HuH-7.5 (cell line): ENCODE measurements around the gene FIGNL2.

Experiments used
- DNase-seq: peaks from one replicate; pipeline ENCODE4 v3.0.0; 2011; ENCODE audit warnings: low spot score

Gene FIGNL2

DNA sequence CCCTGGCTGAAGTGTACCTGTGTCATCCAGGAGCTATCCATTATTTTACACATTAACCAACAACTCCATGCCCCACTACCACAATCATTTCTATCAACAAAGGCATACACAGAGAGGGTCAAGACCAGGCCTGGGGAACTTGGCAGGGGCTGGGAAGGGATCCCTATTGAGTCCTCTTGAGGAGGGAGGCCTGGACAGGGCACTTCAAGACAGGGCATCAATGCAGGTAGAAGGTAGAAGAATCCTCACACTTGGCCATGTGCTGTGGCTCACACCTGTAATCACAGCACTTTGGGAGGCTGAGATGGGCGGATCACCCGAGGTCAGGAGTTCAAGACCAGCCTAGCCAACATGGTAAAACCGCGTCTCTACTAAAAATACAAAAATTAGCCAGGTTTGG, 26.0 kb upstream of the FIGNL2 start:
- no peak for DNase-seq

DNA sequence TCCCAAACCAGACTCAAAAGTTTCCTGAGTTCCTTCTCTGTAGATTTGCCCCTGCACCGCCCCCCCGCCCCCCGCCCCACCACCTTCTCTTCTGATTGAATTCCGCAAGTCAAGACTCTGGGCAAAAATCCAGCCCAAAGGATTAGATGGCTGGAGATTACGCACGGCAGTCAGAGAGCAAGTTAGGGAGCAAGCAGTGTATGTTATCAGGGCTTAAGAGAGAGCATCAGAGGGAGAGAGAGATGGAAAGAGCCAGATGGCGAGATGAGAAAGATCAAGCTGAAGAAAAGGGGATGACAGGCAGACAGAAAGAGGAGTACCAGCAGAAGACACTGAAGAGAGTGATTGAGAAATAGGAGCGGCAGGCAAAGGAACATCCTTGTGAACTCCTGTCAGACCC, 25.5 kb upstream of the FIGNL2 start:
- no peak for DNase-seq

DNA sequence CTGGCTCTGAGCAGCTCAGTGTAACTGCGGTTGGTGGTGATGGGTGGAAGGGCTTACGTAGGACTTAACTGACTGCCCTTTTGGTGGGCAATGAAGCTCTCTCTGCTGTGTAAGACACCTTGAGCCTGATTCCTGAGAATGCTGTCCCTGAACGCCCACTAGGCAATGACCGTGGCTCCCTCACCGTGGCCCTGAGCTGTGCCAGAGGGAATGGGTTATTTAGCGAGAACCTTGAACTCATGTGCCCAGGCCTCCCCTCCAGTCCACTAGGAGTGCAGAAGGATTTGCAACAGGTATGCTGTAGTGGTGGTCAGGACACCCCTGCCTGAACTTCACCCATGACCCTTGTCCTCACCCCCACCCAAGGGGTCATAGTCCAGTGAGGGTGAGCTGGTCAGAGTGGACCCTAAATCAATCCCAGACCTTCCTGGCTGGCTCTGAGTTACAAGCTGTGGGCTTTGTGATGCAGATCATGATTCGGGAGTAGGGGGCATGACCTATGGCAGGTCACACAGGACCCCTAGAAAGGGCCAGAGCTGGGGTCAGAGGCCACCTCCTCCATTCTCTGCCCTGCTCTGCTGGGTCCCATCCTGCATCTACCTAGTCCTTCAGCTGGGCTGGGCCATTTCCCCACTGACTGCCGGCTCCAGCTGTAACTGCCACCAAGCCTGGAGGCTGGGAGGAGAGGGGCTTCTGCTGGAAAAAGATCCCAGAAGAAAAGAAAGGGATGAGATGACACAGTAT, 24.9 kb upstream of the FIGNL2 start:
- DNase-seq: no peak

DNA sequence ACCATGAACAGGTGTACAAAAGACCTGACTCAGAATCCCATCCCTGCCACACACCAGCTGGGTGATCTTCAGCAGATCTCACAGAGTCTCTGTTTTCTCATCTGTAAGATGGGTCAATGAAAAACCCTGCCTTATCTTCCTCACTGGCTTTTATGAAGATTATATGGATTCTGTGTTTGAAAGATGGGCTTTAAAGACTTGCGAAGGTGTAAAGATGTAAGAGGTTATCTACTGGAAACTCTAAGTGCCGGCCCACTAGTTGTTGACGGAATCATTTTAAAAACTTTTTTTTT, 24.1 kb upstream of the FIGNL2 start:
- no peak for DNase-seq

DNA sequence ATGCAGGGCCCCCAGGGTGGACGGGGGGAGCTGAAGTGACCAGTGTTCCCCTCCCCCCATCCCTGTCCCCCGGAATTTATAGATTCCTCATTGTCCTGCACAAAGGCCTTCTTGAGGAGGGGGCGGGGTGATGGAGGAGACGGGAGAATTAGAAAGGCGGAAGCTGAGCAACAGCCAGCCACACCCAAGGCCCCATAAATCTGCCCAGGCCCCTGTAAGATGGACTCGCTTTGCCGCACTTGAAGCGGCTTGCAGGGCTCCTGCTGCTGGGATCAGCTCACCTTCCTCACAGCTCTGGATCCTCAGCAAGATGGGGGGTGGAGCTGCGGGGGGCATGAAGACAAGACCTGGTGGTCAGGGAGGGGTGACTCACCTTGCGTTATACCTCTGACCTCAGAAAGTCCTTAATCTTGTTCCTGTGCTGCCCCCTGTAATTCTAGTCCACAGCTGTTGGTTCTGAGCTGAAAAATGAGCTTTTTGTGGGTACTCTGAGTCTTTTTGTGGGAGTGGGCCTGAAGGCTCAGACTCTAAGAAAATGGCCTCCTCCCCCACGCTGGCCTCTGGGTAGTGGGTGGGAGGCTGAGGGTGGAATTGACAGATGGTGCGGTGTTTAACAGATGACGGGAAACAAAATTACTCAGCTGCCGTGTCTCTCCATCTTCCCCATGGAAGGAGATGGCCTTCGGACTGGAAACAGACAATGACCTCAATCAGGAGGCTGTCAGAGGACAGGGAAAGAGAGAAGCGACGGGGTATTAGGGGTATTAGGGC, 23.6 kb upstream of the FIGNL2 start:
- no peak for DNase-seq

DNA sequence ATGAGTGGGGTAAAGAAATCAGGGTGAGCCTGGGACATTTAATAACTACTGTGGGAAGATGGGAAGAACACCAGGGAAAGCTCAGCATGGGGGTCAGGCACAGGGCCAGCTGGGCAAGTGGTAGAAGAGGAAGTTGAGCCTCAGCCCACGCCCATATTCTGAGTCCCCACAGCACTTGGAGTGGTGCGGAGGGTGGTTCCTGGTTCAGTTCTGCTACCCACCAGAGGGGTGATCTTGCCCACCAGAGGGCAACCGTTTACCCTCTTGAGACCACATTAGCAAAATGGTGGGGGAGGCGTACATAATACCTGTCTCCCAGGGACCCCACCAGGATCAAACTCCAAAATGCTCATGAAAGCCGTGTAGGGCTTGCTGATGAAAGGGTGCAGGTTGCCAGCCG, 22.6 kb upstream of the FIGNL2 start:
- no peak for DNase-seq

DNA sequence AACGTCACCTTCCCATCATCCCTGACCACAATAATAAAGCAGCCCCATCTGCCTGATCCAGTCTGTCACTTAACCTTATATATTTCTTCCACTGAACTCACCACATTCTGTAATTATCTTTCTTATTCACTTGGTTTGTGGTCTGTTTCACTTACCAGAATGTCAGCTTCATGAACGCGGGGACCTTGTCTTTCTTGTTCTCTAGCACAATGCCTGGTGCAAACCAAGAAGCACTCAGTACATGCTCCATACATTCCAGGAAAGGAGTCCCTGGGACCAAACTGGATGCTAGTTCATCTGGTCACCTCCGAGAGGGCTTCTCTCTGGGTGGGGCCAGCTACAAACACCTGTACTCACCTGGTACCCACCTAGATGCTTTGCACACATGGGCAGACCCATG, 22.0 kb upstream of the FIGNL2 start:
- DNase-seq: no peak

DNA sequence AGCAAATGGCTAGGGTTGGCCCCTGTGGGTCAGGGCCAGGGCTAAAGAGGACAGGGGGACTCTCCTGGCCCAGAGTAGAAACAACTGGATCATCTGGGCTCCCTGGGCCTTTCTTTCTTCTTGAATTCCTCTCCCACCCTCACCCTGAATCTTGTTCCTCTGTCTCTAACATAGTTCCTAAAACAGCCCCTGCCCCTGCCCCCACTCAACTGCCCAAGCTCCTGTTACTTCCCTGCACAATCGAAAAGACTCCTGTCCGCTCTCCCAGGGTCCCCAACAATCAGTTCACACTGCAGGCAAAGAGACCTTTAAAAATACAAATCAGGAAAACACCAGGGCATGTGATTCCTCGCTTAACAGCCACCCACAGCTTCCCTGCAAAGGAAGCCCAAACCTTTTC, 21.4 kb upstream of the FIGNL2 start:
- no peak for DNase-seq

DNA sequence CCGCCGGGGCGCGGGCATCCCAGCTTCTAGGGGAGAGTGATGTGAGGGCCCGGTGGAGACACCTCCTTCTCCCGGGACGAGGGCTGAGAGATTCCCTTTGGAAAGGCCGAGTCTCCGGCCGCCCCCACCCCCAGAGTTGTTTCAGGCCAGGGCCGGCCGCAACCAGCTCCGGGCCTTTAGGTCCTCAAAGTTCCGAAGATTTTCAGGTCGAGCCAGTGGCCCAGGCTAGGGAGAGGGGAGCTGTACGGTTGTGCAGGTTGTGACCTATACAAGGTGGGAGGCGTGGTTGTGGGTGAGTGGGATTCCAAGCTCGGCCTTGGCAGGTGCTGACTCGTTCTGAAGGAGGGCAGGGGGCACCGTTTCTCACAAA, 21.0 kb upstream of the FIGNL2 start:
- no peak for DNase-seq

DNA sequence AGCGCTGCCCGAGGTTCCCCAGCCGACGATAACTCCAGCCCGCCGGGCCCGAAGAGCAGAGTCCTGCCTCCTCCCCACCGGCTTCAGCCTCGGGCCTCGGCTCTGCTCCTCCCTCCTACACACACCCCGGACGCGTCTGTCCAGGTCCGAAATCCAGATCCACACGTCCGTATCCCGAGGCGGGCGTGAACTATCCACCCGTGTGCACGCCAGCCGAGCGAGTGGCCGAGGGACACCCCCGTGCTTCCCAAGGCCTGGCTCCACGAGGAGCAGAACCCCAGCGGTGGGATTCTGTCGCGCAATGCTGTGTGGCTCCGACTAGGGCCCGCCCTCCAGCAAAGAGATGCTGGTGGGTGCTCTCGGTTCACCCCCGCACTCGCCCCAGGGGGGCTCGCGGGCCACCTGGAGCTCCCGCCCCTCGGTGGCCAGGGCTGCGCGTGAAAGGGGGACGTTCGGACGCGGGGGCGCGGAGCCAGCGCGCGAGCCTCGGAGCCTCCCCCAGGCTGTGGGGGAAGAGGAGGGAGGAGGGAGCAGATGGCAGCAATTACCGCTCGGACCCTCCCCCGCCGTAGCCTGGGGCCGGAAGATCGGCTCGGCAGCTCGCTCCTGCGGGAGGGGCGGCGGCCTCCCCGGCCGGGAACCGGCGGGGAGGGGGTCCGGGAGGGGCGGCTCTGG, 20.4 kb upstream of the FIGNL2 start:
- peak; percentile 76 for DNase-seq

DNA sequence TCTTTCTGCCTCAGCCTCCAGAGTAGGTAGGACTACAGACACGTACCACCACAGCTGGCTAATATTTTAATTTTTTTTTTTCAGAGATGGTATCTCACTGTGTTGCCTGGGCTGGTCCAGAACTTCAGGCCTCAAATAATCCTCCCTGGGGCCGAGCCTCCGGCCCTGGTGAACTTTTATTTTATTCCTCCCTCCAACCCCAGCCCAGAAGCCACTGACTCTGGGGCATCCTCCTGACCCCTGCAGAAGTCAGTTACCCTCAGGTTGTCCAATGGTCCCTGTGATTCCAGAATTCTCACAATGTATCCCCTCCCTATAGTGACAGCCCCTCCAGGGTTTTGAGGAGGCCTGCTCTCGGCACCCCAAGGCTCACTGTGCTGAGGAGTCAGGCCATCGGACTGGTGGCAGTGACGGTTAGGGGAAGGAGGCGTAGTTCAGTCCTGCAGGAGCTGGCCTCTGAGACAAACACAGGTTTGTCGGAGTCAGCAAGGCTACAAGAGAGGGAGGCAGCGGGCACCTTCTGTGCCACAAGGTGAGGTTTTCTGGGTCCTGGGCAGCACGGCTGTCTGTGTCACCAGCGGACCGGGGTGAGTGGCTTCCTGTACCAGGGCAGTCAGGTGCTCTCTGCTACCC, 19.4 kb upstream of the FIGNL2 start:
- DNase-seq: no peak

DNA sequence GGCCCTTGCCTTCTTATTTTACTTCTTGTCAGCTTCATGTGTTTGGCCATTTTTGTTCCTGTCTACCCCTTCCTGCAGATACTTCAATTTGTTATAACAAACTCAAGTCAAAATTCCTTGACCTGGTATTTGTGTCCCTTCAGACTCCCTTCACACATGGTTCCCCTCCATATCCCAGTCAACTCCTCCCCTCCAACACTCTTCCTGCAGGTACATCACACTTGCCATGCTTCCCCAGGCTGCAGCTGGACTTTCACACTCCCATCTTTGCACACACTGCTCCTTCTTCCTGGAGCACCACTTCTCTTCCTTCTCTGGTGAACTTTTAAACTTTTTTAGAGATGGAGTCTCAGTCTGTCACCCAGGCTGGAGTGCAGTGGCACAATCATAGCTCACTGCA, 18.9 kb upstream of the FIGNL2 start:
- no peak for DNase-seq

DNA sequence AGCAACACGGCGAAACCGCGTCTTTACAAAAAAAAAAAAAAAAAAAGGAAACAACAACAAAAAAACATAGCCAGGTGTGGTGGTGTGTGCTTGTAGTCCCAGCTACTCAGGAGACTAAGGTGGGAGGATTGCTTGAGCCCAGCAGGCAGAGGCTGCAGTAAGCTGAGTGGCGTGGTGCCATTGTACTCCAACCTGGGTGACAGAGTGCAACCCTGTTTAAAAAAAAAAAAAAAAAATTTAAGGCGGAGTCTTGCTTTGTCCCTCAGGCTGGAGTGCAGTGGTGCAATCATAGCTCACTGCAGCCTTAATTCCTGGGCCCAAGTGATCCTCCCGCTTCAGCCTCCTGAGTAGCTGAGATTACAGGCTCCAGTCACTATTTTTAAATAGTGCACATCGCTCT, 18.2 kb upstream of the FIGNL2 start:
- DNase-seq: no peak

DNA sequence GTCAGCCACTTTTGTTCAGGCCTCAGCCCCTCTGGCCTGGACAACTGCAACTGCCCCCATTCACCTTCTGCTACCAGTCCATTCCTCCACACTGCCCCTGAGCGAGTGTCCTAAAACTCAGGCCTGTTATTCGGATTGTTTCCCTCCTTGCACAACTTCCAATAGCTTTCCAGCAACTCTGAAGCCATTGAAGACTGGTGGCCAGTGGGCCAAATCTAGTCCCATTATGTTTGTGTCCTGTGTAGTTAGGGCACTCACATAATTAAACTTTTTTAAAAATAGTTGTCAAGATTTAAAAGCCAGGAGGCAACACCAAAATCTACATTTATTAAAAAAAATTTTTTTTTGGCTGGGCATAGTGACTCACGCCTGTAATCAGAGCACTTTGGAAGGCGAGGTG, 17.8 kb upstream of the FIGNL2 start:
- no peak for DNase-seq

DNA sequence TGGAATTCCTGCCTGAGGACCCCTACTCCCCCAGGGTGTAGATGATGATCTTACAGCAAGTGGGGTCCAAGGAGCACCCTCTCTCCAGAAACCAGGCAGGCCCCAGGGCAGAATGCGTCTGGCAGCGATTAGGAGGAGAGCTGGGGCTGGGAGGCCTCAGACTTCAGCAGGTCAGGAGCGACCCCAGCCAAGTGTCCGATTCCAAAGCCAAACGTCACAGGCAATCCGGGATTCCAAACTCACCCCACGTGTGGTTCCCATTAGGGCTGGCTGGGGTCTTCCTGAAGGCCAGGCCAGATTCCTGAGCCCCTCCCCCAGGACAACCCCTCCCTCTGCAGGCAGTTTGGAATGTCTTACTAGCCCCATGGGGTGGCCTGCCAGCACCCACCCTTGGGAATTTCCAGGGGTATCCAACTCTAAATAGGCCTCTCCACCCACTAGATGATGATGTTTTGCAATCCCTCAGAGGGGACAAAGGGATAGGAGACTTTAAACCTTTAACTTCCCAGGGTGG, 17.3 kb upstream of the FIGNL2 start:
- no peak for DNase-seq

DNA sequence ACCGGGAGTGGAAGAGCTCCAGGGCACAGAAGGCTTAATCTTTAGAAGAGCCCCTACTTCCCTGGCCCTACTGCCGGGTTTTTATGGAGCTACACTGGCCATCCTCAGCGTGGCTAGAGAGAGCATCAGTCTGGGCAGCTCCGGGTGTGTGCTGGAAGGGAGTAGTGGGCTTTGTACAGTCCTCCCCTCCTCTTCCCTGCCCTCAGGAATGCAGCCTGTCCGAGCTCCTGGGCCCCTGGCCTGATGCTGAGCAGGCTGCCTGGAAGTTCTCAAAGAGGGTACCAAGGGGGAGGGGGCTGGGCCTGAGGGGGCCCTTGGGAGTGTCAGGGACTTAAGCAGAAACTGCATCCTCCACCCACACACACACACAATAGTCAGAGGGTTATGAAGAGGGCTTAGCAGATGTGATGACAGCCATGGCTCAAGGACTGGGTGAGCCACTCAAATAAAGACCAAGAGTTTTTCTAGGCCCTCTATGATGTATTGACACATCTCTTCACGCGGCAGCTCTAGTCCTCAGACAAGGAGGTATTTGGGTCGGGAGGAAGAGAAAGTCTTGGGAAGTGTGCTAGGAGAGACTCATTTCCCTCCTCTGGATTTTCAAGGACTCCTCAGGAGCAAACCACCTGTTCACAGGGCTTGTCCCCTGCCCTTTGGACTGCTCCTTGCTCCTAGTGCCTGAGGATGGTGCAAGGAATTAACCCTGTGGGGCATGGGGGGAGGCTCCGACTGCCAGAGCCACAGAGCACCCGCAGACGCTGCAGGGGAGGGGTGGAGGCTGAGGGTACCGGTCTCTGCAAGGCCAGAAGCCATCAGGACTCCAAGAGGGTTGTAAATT, 16.5 kb upstream of the FIGNL2 start:
- no peak for DNase-seq

DNA sequence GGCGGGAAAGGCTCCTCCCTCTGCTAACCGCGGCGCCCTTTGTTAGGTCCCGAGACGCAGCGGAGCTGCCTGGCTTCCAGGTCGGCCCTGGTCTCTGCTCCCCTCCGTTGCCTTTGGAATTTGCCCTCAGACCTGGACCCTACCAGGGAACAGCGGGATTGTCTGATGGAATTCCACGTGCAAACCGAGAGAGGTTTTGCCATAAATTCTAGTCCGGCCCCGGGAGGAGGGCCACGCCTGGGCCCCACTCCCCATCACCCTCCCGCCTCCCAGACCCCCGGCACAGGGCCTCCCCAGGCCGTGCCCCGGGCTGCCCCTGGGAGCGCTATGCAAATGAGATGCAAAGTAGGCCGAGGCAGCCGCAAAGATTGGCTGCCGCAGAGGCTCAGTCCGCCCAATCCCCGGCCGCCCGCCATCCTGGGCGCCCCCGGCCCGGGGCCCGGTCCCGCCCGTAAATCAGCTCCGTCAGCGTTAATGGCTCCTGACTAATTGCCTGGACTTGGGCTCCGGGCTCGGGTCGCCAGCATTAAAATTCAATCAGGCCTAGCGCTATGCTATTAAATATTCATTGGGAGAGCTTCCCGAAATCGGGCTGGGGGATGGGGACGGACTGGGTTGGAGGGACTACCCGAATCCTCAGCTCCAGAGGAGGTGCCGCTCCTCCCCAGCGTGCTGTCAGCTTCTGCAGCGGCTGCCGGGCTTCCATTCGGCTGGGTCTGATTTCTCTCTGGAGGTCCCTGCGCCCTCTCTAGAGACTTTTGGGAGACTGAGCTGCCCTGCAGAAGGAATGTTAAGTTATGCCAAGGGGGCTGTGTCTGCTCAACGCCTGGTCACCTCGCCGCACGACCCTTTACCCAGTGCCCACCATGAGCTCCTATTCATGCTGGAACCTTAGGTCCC, 15.7 kb upstream of the FIGNL2 start:
- peak; percentile 88 for DNase-seq

DNA sequence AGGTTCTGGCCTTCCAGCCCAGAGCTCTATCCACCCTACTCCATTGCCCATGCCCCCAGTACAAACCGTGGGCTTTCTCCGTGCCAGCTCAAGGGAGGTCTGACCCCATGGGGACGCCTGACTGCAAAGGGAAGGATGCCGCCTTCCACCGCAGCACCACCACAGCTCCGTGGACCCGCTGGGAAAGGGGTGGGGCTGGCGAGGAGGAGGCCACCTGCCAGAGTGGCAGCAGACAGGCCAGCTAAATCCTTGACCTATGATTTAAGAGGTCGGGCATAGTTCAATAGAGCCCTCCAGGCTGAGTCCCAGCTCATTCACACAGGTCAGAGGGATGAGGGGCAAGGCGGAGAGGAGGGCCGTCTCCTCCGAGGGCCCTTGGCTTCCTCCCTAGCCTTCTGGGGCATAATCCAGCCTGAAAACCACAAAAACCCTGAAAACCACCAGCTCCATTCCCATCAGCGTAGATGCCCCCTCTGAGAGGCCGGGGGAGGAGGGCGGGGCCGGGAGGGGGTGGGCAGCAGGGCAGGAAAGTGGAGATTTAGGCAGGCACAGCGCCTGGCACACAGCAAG, 14.9 kb upstream of the FIGNL2 start:
- DNase-seq: no peak

DNA sequence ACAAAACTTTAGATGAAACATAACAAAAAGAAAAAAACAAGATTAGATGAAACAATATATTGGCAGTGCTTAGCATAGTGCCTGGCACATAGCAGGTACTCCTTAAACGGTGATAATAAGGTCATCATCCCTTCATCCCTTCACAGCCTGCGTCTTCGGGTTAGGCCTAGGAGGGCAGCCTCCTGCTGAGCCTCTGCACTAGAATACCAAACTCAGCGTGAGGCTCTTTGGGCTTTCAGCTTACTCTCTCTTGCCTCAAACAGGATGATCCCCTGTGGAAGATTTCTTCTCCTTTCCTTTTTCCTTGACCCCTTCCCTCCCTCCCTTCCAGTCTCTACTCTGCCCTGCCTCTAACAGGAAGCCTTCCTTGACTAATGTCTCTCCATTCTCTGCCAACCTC, 14.4 kb upstream of the FIGNL2 start:
- DNase-seq: no peak

DNA sequence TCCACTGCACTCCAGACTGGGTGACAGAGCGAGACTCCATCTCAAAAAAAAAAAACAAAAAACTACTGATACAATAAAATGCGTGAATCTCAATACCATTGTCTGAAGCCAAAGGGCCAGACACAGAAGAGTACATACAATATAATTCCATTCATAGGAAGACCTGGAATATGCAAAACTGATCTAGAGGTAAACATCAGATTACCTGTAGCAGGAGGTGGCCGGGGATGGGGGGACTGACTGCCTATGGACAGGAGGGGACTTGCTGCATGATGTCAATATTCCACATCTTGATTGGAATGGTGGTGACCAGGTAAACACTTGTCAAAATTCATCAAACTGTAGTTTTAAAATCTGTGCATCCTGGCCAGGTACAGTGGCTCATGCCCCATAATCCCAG, 12.5 kb upstream of the FIGNL2 start:
- DNase-seq: no peak
